ENCODE measurements around the gene TH.

DNA sequence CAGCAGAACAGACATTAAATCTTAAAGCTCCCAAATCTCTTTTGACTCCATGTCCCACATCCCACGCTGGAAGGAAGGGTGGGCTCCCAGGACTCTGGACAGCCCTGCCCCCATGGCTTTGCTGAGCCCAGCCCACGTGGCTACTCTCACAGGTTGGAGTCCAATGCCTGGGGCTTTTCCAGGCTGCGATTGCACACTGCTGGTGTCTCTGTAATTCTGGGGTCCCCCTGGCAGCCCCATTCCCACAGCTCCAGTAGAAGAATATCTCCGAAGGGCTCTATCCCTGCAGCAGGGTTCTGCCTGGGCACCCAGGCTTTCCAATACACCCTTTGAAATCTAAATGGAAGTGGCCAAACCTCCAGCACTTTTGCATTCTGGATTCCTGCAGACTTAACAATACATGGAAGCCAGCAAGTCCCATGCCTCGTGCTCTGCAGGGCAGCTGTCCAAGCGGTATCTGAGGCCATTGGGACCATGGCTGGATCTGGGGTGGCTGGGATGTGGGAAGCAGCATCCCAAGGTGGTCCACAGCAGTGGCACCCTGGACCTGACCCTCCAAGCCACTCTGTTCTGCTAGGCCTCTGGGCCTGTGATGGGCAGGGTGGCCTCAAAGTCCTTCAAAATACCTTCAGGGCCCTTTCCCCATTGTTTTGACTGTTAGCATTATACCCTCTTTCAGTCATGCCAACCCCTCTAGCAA lies 47.9 kb upstream of the TH start:
- TF ChIP-seq CTCF (conservative IDR thresholded peaks at IDR 0.05; ENCODE audit: low read depth in 2 of 2), result no peak
- no peak for TF ChIP-seq EZH2 (IDR thresholded peaks at IDR 0.05; ENCODE audit: low read depth, unreplicated experiment)
- TF ChIP-seq POLR2AphosphoS5 (IDR thresholded peaks at IDR 0.05; ENCODE audit: low read depth), result no peak
- no peak for TF ChIP-seq CREB1 (CRISPR knock-in tag; IDR thresholded peaks at IDR 0.05; ENCODE audit: low read depth)
- TF ChIP-seq JUNB (IDR thresholded peaks at IDR 0.05; ENCODE audit: unreplicated experiment), result no peak
- no peak for TF ChIP-seq EZH2phosphoT487 (IDR thresholded peaks at IDR 0.05; ENCODE audit: unreplicated experiment)

Data from GM23338 (cell line).